PC-9 (cell line): ENCODE results near the gene GAS7. TPM values are rescaled to one million over a fixed set of nuclear protein-coding genes. Genes with fewer than 3 reads are reported as not detected.
A peak's percentile ranks its signal among the peaks of the same experiment; 100 is the strongest.

ENCODE experiments used
- BruUV-seq: library from RNA; stranded (reverse); fragments of 400-500 nt; replicated peaks from 2 replicates; lab custom pipeline; 2021; lab: Mats Ljungman, UMichigan
- CTCF ChIA-PET: fragments of 300-600 bp; sonication (Branson Sonifier 250); formaldehyde crosslinking; loops from one replicate; lab custom pipeline; 2022; ENCODE audit warnings: antibody characterized with exemption; lab: Charles Lee
- POLR2A ChIA-PET: fragments of 300-600 bp; sonication (Branson Sonifier 250); formaldehyde crosslinking; loops from one replicate; lab custom pipeline; 2022; ENCODE audit warnings: antibody characterized with exemption; ENCODE audit not compliant: unreplicated experiment; lab: Charles Lee
- DNase-seq, 2 experiments: peaks; one replicate each; pipeline versions ENCODE4 v3.0.0 to v3.0.0-alpha.2; 2015 to 2022; ENCODE audit warnings: mixed read lengths in 1 of 2
- H2AFZ ChIP-seq: fragments of 200-600 bp; sonication (generic); 2 replicates; pipeline ENCODE4 v1.8.1; 2017; ENCODE audit warnings: antibody characterized with exemption
- H3F3A ChIP-seq: fragments of 200-600 bp; sonication (generic); 2 replicates; pipeline ENCODE4 v1.8.1; 2017; ENCODE audit warnings: antibody characterized with exemption, mild to moderate bottlenecking, low read depth; ENCODE audit not compliant: insufficient read depth
- H3K27ac ChIP-seq: fragments of 200-600 bp; sonication (generic); 2 replicates; pipeline ENCODE4 v1.6.1; 2016; ENCODE audit warnings: mixed run types
- H3K27me3 ChIP-seq: fragments of 200-600 bp; sonication (generic); 2 replicates; pipeline ENCODE4 v1.6.1; 2016; ENCODE audit warnings: low read depth, mixed run types; ENCODE audit not compliant: insufficient read depth
- H3K36me3 ChIP-seq: fragments of 200-600 bp; sonication (generic); 2 replicates; pipeline ENCODE4 v1.6.1; 2016; ENCODE audit warnings: low read depth, mixed run types
- H3K4me1 ChIP-seq: fragments of 200-600 bp; sonication (generic); replicated peaks from 2 replicates; pipeline ENCODE4 v1.6.1; 2016; ENCODE audit warnings: mixed run types; ENCODE audit not compliant: insufficient read depth
- H3K4me2 ChIP-seq: fragments of 200-600 bp; sonication (generic); 2 replicates; pipeline ENCODE4 v1.6.1; 2017; ENCODE audit warnings: mixed run types
- H3K4me3 ChIP-seq: fragments of 200-600 bp; sonication (generic); 2 replicates; pipeline ENCODE4 v1.6.1; 2016; ENCODE audit warnings: mixed run types
- H3K79me2 ChIP-seq: fragments of 200-600 bp; sonication (generic); 2 replicates; pipeline ENCODE4 v1.6.1; 2017; ENCODE audit warnings: low read depth, mixed run types
- H3K9me2 ChIP-seq: fragments of 200-600 bp; sonication (generic); 2 replicates; pipeline ENCODE4 v1.8.1; 2017; ENCODE audit warnings: mild to moderate bottlenecking; ENCODE audit not compliant: insufficient read depth
- H3K9me3 ChIP-seq: fragments of 200-600 bp; sonication (generic); 2 replicates; pipeline ENCODE4 v1.8.1; 2016; ENCODE audit warnings: low read depth; ENCODE audit not compliant: insufficient read depth
- H4K20me1 ChIP-seq: fragments of 200-600 bp; sonication (generic); 2 replicates; pipeline ENCODE4 v1.8.1; 2017; ENCODE audit not compliant: insufficient read depth
- CTCF ChIP-seq: fragments of 200-600 bp; sonication (generic); conservative IDR thresholded peaks from 2 replicates; pipeline ENCODE4 v1.6.1; 2017; ENCODE audit warnings: mixed run types, antibody characterized with exemption, mild to moderate bottlenecking, moderate library complexity
- EZH2 ChIP-seq: fragments of 200-600 bp; sonication (generic); IDR thresholded peaks from 2 replicates; pipeline ENCODE4 v1.8.0; 2017; ENCODE audit warnings: antibody characterized with exemption, low read depth
- intact Hi-C: fragments of 100-400 bp; cut with micrococcal nuclease; formaldehyde crosslinking; loops from one replicate; pipeline ENCODE4 v1.10.0; 2022; ENCODE audit not compliant: unreplicated experiment
- total RNA-seq: library from RNA; stranded (reverse); gene quantifications from 2 replicates; pipeline ENCODE4 v1.2.3, GENCODE V29; 2021

GAS7 gene
- total RNA-seq, 1 experiment from 2014 or later: not detected

GRCh38 chr17:9902120-9902519, 296.3 kb downstream of the GAS7 start:
- no peaks in the 10 kb centered on the region for H3K27me3 ChIP-seq
- no peak for TF ChIP-seq EZH2
- TF ChIP-seq CTCF: no peak
- BruUV-seq: no TSS peak
- H3K79me2 ChIP-seq: no peaks in the 10 kb centered on the region
- DNase-seq: no peak
- H4K20me1 ChIP-seq: no peaks in the 10 kb centered on the region
- peaks cover 8% of the 10 kb centered on the region; the same call in 1 of the 2 replicates for H3K4me1 ChIP-seq
- H3K9me3 ChIP-seq: no peaks in the 10 kb centered on the region
- no peak overlapping the region for H2AFZ ChIP-seq
- no peaks in the 10 kb centered on the region for H3K9me2 ChIP-seq
- intact Hi-C loops: no loop called here
- no peak overlapping the region for H3K4me3 ChIP-seq
- H3K4me2 ChIP-seq: no peak overlapping the region
- CTCF ChIA-PET: no interaction called here
- POLR2A ChIA-PET: no interaction called here
- H3K27ac ChIP-seq: no peak overlapping the region
- H3F3A ChIP-seq: no peaks in the 10 kb centered on the region
- no peaks in the 10 kb centered on the region for H3K36me3 ChIP-seq

- no TSS peak for BruUV-seq
- H3K36me3 ChIP-seq: no peaks in the 10 kb centered on the region
- intact Hi-C loops: no loop called here
Observed at GRCh38 chr17:9900784-9901183, 297.6 kb downstream of the GAS7 start.

GRCh38 chr17:9900044-9900594, 298.3 kb downstream of the GAS7 start:
- Histone ChIP-seq H3K9me3 (no peaks in the 10 kb centered on the region), H3K9me2 (no peaks in the 10 kb centered on the region), H3F3A (no peaks in the 10 kb centered on the region), H3K4me3 (no peak overlapping the region), H3K36me3 (no peaks in the 10 kb centered on the region), H3K4me2 (peak overlapping the region; percentile 26; the same call in 1 of the 2 replicates), H3K27ac (no peak overlapping the region), H3K27me3 (no peaks in the 10 kb centered on the region), H3K4me1 (peaks cover 8% of the 10 kb centered on the region; the same call in 1 of the 2 replicates), H3K79me2 (no peaks in the 10 kb centered on the region), H2AFZ (no peak overlapping the region), H4K20me1 (no peaks in the 10 kb centered on the region)
- no peak for DNase-seq
- BruUV-seq: no TSS peak
- POLR2A ChIA-PET: no interaction called here
- TF ChIP-seq CTCF: no peak
- TF ChIP-seq EZH2: no peak
- intact Hi-C loops: no loop called here
- CTCF ChIA-PET: no interaction called here

More at GRCh38 chr17:9900784-9901183, 297.6 kb downstream of the GAS7 start:
- no peak for DNase-seq
- TF ChIP-seq CTCF: no peak
- TF ChIP-seq EZH2: no peak
- CTCF ChIA-PET: interaction anchor here (0.6 kb wide), 1 partner anchor 24 kb away, joined by 15 read pairs; no protein-coding TSS in a partner anchor
- Histone ChIP-seq H3K4me1 (peaks cover 8% of the 10 kb centered on the region; the same call in 1 of the 2 replicates), H3K4me3 (no peak overlapping the region), H2AFZ (no peak overlapping the region), H3K27me3 (no peaks in the 10 kb centered on the region), H4K20me1 (no peaks in the 10 kb centered on the region), H3K9me3 (no peaks in the 10 kb centered on the region), H3F3A (no peaks in the 10 kb centered on the region), H3K27ac (no peak overlapping the region), H3K79me2 (no peaks in the 10 kb centered on the region), H3K9me2 (no peaks in the 10 kb centered on the region), H3K4me2 (peak overlapping the region; percentile 26; the same call in 1 of the 2 replicates)
- POLR2A ChIA-PET: no interaction called here
